ENCODE results near the gene BTG2. TPM values are rescaled to one million over a fixed set of nuclear protein-coding genes. Genes with fewer than 3 reads are reported as not detected.

The BTG2 gene
- total RNA-seq, 1 experiment from 2014 or later = 2.2 TPM

DNA sequence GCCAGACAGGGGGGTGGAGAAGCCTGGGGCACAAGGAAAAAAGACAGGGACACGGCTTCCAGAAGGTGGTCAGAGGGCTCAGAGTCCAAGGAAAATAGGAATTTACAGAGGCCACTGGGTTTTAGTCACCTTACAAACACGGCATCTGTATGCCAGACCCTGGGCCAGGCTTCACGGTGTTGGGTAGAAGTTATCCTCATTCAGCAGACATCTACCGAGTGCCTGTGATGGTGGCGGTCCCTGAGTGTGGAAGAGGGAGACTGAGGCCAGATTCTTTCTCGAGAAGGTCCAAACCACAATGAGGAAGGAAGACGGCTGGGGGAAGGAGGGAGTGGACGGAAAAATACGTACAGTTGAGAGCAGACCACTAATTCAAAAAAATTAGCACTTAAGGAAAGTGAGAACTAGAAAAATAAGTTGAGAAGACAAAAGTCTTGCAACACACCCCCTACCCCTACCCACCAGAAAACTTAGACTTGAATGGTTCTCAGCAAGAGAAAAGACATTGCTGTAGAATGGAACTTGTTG, 864 bp upstream of the BTG2 start:
- TF ChIP-seq, protein P1, sequence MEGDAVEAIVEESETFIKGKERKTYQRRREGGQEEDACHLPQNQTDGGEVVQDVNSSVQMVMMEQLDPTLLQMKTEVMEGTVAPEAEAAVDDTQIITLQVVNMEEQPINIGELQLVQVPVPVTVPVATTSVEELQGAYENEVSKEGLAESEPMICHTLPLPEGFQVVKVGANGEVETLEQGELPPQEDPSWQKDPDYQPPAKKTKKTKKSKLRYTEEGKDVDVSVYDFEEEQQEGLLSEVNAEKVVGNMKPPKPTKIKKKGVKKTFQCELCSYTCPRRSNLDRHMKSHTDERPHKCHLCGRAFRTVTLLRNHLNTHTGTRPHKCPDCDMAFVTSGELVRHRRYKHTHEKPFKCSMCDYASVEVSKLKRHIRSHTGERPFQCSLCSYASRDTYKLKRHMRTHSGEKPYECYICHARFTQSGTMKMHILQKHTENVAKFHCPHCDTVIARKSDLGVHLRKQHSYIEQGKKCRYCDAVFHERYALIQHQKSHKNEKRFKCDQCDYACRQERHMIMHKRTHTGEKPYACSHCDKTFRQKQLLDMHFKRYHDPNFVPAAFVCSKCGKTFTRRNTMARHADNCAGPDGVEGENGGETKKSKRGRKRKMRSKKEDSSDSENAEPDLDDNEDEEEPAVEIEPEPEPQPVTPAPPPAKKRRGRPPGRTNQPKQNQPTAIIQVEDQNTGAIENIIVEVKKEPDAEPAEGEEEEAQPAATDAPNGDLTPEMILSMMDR (conservative IDR thresholded peaks at IDR 0.05; ENCODE audit: low read depth, low read length) = no peak
- TF ChIP-seq EZH2phosphoT487 (IDR thresholded peaks at IDR 0.05; ENCODE audit: borderline replicate concordance, low read length) = no peak
- TF ChIP-seq EZH2 (IDR thresholded peaks at IDR 0.05; ENCODE audit: low read length, unreplicated experiment) = no peak
- DNase-seq (no peak), ATAC-seq (no peak)
- H3K4me2 ChIP-seq (ENCODE audit: low read length) = peak overlapping the region; percentile 97
- intact Hi-C loops (cut with micrococcal nuclease) = no loop called here
- CTCF ChIA-PET = interaction anchor here (0.6 kb wide), 1 partner anchor 1757 kb away, joined by 14 read pairs; no protein-coding TSS in a partner anchor
- H3F3A ChIP-seq (ENCODE audit: low read length, unreplicated experiment) = no peaks in the 10 kb centered on the region
- peaks cover 15% of the 10 kb centered on the region; the same call in 1 of the 2 replicates for H3K27me3 ChIP-seq (ENCODE audit: low read length)
- no peaks in the 10 kb centered on the region for H3K36me3 ChIP-seq (ENCODE audit: low read depth, low read length)
- POLR2A ChIA-PET (ENCODE audit: unreplicated experiment) = no interaction called here
- H3K4me3 ChIP-seq (ENCODE audit: low read length) = peak overlapping the region; percentile 85
- H3K4me1 ChIP-seq (ENCODE audit: insufficient read depth, low read length) = peaks cover 15% of the 10 kb centered on the region
- H3K9me2 ChIP-seq (replicated peaks; ENCODE audit: low read length) = no peaks in the 10 kb centered on the region
- H3K27ac ChIP-seq (ENCODE audit: low read length) = no peak overlapping the region
- BruUV-seq (replicated peaks) = no TSS peak
- H3K9ac ChIP-seq (ENCODE audit: low read length) = peak overlapping the region; percentile 64
- no peaks in the 10 kb centered on the region for H4K20me1 ChIP-seq (ENCODE audit: low read length)
- no peaks in the 10 kb centered on the region for H3K9me3 ChIP-seq (ENCODE audit: low read length)
- no peaks in the 10 kb centered on the region for H3K79me2 ChIP-seq (ENCODE audit: low read length)
- peak overlapping the region; percentile 97 for H2AFZ ChIP-seq (ENCODE audit: low read length)

DNA sequence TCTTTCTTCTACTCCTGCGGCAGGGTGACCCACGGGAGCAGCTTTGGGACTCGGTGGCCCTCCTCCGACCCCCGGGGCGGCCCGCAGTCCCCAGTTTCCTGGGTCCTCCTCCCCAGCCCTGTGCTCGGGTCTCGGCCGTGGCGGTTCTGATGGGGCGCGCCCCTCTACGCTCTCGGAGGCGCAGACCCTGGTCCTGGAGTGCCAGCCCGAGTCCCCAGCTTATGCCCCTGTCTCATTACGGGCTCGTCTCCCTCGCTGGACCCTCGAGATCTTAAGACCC, 430 bp downstream of the BTG2 start:
- peaks cover 5% of the 10 kb centered on the region; the same call in 1 of the 2 replicates for H3K27me3 ChIP-seq (ENCODE audit: low read length)
- no peak for TF ChIP-seq EZH2phosphoT487 (IDR thresholded peaks at IDR 0.05; ENCODE audit: borderline replicate concordance, low read length)
- TF ChIP-seq, protein P1 (conservative IDR thresholded peaks at IDR 0.05; ENCODE audit: low read depth, low read length) = no peak
- no peak for TF ChIP-seq EZH2 (IDR thresholded peaks at IDR 0.05; ENCODE audit: low read length, unreplicated experiment)
- no peaks in the 10 kb centered on the region for H3F3A ChIP-seq (ENCODE audit: low read length, unreplicated experiment)
- H3K4me3 ChIP-seq (ENCODE audit: low read length) = peak overlapping the region; percentile 85
- ChIA-PET CTCF (interaction anchor here (1.2 kb wide), 1 partner anchor 33 kb away, joined by 5 read pairs; no protein-coding TSS in a partner anchor), POLR2A (ENCODE audit: unreplicated experiment) (interaction anchor here (0.6 kb wide), 1 partner anchor 1475 kb away, joined by 3 read pairs; no protein-coding TSS in a partner anchor)
- no peaks in the 10 kb centered on the region for H3K9me3 ChIP-seq (ENCODE audit: low read length)
- H3K4me1 ChIP-seq (ENCODE audit: insufficient read depth, low read length) = peaks cover 15% of the 10 kb centered on the region
- H3K27ac ChIP-seq (ENCODE audit: low read length) = no peak overlapping the region
- peak overlapping the region; percentile 97 for H3K4me2 ChIP-seq (ENCODE audit: low read length)
- H3K9ac ChIP-seq (ENCODE audit: low read length) = peak overlapping the region; percentile 60
- BruUV-seq (replicated peaks) = no TSS peak
- ATAC-seq (peak; percentile 20), DNase-seq (no peak)
- peak overlapping the region; percentile 97 for H2AFZ ChIP-seq (ENCODE audit: low read length)
- intact Hi-C loops (cut with micrococcal nuclease) = no loop called here
- no peaks in the 10 kb centered on the region for H4K20me1 ChIP-seq (ENCODE audit: low read length)
- H3K36me3 ChIP-seq (ENCODE audit: low read depth, low read length) = no peaks in the 10 kb centered on the region
- H3K9me2 ChIP-seq (replicated peaks; ENCODE audit: low read length) = no peaks in the 10 kb centered on the region
- no peaks in the 10 kb centered on the region for H3K79me2 ChIP-seq (ENCODE audit: low read length)

Data from PC-3 (cell line).